ENCODE data around the gene ARF3. TPM values are rescaled to one million over a fixed set of nuclear protein-coding genes. Genes with fewer than 3 reads are reported as not detected.
A peak's percentile ranks its signal among the peaks of the same experiment; 100 is the strongest.

Gene ARF3
- total and polyA plus RNA-seq, 9 of the 15 experiments (the other 6 are each of a cell fraction or from before 2014, with no cell fraction given), result 5.9 to 170 (median 64.4) TPM

DNA sequence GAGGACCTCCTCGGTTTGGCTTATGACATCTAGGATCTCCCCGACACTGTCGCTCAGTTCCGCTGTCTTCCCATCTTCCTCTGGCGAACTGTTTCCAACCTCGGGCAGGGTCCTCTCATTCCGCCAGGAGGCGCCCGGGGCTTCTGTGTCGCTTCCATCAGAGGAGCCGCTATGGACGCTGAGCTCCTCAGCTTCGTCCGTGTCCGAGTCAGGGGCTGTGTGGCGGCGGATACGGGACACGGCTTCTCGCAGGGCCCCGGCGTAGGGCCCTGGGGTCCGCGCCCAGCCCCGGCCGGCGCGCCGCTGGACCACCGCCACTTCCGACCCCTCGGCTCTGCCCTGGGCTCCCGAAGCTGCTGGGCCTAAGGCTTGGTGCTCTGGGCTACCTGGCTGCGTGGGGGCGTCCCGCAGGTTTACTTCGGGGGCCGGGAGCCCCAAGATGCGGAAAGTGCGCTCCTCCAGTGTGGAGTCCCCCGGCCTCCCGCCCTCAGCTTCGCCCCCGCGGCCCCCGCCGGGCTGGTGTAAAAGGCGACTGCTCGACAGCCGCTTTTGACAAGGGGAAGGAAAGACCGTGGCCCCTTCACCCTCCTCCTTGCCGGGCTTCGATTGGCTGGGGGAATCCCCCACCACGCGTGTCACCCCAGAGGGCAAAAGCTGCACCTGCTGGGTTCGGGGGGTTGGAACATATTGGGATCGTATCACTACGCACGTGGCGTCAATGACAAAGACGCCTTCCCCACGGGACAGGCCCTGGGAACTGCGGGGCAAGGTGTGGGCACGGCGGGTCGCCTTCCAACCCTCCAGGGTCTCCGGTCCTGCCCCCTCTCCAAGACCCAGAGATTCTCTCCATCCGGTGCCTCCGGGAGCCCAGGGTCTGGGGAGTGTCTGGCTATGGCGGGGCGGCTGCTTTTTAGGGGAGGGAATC, 39.8 kb upstream of the ARF3 start (continued):
- TF ChIP-seq, protein P1, sequence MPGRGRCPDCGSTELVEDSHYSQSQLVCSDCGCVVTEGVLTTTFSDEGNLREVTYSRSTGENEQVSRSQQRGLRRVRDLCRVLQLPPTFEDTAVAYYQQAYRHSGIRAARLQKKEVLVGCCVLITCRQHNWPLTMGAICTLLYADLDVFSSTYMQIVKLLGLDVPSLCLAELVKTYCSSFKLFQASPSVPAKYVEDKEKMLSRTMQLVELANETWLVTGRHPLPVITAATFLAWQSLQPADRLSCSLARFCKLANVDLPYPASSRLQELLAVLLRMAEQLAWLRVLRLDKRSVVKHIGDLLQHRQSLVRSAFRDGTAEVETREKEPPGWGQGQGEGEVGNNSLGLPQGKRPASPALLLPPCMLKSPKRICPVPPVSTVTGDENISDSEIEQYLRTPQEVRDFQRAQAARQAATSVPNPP (IDR thresholded peaks at IDR 0.05; ENCODE audit: borderline replicate concordance, insufficient read depth, insufficient read length), result no peak
- TF ChIP-seq, protein P2, sequence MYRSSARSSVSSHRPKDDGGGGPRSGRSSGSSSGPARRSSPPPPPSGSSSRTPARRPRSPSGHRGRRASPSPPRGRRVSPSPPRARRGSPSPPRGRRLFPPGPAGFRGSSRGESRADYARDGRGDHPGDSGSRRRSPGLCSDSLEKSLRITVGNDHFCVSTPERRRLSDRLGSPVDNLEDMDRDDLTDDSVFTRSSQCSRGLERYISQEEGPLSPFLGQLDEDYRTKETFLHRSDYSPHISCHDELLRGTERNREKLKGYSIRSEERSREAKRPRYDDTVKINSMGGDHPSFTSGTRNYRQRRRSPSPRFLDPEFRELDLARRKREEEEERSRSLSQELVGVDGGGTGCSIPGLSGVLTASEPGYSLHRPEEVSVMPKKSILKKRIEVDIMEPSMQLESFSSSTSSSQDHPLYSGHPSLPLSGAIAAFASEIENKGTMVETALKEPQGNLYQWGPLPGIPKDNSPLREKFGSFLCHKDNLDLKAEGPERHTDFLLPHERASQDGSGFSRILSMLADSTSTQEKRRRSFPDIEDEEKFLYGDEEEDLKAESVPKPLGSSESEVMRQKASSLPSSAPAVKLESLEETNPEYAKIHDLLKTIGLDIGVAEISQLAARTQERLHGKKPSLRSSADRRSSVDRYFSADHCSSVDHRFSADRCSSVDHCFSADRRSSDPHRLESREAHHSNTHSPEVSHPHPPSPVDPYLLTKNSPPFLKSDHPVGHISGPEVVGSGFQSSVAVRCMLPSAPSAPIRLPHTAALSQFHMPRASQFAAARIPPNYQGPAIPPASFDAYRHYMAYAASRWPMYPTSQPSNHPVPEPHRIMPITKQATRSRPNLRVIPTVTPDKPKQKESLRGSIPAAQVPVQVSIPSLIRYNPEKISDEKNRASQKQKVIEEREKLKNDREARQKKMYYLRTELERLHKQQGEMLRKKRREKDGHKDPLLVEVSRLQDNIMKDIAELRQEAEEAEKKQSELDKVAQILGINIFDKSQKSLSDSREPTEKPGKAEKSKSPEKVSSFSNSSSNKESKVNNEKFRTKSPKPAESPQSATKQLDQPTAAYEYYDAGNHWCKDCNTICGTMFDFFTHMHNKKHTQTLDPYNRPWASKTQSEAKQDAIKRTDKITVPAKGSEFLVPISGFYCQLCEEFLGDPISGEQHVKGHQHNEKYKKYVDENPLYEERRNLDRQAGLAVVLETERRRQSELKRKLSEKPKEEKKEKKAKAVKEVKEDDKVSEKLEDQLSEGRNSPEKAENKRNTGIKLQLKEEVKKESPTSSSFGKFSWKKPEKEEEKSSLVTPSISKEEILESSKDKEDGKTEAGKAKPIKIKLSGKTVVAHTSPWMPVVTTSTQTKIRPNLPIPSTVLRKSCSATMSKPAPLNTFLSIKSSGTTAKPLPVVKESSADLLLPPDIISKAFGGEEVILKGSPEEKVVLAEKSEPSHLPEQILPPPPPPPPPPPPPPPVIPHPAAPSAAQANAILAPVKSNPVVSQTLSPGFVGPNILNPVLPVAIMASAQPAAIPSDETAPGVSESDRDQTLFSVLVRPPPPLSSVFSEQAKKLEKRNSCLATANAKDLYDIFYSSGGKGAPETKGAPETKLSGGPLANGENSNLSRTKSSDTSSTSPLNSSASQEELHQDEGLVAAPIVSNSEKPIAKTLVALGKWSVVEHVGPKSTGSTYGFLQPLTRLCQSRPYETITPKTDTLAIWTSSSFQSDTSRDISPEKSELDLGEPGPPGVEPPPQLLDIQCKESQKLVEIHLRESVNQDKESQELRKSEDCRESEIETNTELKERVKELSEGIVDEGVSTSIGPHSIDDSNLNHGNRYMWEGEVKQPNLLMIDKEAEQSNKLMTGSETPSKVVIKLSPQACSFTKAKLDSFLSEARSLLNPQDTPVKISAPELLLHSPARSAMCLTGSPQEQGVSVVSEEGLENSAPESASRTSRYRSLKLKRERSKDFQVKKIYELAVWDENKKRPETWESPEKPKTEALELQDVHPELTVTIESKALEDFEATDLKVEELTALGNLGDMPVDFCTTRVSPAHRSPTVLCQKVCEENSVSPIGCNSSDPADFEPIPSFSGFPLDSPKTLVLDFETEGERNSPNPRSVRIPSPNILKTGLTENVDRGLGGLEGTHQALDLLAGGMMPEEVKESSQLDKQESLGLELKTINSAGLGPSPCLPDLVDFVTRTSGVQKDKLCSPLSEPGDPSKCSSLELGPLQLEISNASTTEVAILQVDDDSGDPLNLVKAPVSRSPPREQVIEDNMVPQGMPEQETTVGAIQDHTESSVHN (IDR thresholded peaks at IDR 0.05; ENCODE audit: borderline replicate concordance in 1 of 2, low read depth in 1 of 2), result no peak
- TF ChIP-seq, protein P3, sequence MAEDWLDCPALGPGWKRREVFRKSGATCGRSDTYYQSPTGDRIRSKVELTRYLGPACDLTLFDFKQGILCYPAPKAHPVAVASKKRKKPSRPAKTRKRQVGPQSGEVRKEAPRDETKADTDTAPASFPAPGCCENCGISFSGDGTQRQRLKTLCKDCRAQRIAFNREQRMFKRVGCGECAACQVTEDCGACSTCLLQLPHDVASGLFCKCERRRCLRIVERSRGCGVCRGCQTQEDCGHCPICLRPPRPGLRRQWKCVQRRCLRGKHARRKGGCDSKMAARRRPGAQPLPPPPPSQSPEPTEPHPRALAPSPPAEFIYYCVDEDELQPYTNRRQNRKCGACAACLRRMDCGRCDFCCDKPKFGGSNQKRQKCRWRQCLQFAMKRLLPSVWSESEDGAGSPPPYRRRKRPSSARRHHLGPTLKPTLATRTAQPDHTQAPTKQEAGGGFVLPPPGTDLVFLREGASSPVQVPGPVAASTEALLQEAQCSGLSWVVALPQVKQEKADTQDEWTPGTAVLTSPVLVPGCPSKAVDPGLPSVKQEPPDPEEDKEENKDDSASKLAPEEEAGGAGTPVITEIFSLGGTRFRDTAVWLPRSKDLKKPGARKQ (CRISPR knock-in tag; IDR thresholded peaks at IDR 0.05), result peak; percentile 75; the same call in 1 of the 2 replicates
- TF ChIP-seq PHF8 (IDR thresholded peaks at IDR 0.05; ENCODE audit: borderline replicate concordance, low read length) (peak; percentile 36; the same call in 1 of the 2 replicates), MYNN (IDR thresholded peaks at IDR 0.05) (0 out of 2 replicates have a peak, but pooled peaks have one; percentile 41), MYNN (CRISPR knock-in tag; IDR thresholded peaks at IDR 0.05) (no peak), RFX5 (IDR thresholded peaks at IDR 0.05; ENCODE audit: low read depth, low read length) (no peak), FOXK1 (CRISPR knock-in tag; IDR thresholded peaks at IDR 0.05; ENCODE audit: borderline replicate concordance) (peak; percentile 53; the same call in 1 of the 2 replicates), ZNF143 (CRISPR knock-in tag; IDR thresholded peaks at IDR 0.05) (no peak), ZKSCAN1 (IDR thresholded peaks at IDR 0.05; ENCODE audit: low read depth, low read length) (peak; percentile 20; the same call in 1 of the 2 replicates), ATF1 (CRISPR knock-in tag; IDR thresholded peaks at IDR 0.05) (no peak), ATF1 (tag; IDR thresholded peaks at IDR 0.05) (0 out of 2 replicates have a peak, but pooled peaks have one; percentile 29)
- TF ChIP-seq, protein P4, sequence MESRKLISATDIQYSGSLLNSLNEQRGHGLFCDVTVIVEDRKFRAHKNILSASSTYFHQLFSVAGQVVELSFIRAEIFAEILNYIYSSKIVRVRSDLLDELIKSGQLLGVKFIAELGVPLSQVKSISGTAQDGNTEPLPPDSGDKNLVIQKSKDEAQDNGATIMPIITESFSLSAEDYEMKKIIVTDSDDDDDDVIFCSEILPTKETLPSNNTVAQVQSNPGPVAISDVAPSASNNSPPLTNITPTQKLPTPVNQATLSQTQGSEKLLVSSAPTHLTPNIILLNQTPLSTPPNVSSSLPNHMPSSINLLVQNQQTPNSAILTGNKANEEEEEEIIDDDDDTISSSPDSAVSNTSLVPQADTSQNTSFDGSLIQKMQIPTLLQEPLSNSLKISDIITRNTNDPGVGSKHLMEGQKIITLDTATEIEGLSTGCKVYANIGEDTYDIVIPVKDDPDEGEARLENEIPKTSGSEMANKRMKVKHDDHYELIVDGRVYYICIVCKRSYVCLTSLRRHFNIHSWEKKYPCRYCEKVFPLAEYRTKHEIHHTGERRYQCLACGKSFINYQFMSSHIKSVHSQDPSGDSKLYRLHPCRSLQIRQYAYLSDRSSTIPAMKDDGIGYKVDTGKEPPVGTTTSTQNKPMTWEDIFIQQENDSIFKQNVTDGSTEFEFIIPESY (CRISPR knock-in tag; IDR thresholded peaks at IDR 0.05), result peak; percentile 87

Data from K562 (cell line).